ENCODE measurements around the gene PRPF40A.

The PRPF40A gene

GRCh38 chr2:152716805-152717227 lies 445 bp downstream of the PRPF40A start:
- ATAC-seq, result no peak; the same call in 1 of the 3 replicates

GRCh38 chr2:152715854-152716428 lies 1.3 kb downstream of the PRPF40A start:
- no peak for ATAC-seq
- no peak for TF ChIP-seq RARB (CRISPR knock-in tag; IDR thresholded peaks at IDR 0.05)
- TF ChIP-seq ZC3H10 (CRISPR knock-in tag; IDR thresholded peaks at IDR 0.05), result no peak
- TF ChIP-seq ARNTL (CRISPR knock-in tag; IDR thresholded peaks at IDR 0.05; ENCODE audit: borderline replicate concordance, low read depth), result no peak
- no peak for TF ChIP-seq GLIS3 (CRISPR knock-in tag; IDR thresholded peaks at IDR 0.05)
- TF ChIP-seq TCF4 (CRISPR knock-in tag; IDR thresholded peaks at IDR 0.05; ENCODE audit: borderline replicate concordance), result no peak
- TF ChIP-seq, protein P1, sequence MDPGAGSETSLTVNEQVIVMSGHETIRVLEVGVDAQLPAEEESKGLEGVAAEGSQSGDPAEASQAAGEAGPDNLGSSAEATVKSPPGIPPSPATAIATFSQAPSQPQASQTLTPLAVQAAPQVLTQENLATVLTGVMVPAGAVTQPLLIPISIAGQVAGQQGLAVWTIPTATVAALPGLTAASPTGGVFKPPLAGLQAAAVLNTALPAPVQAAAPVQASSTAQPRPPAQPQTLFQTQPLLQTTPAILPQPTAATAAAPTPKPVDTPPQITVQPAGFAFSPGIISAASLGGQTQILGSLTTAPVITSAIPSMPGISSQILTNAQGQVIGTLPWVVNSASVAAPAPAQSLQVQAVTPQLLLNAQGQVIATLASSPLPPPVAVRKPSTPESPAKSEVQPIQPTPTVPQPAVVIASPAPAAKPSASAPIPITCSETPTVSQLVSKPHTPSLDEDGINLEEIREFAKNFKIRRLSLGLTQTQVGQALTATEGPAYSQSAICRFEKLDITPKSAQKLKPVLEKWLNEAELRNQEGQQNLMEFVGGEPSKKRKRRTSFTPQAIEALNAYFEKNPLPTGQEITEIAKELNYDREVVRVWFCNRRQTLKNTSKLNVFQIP (CRISPR knock-in tag; IDR thresholded peaks at IDR 0.05; ENCODE audit: borderline replicate concordance, low read depth), result no peak
- TF ChIP-seq ZNF565 (CRISPR knock-in tag; conservative IDR thresholded peaks at IDR 0.05; ENCODE audit: low read depth), result no peak
- TF ChIP-seq PPARA (CRISPR knock-in tag; IDR thresholded peaks at IDR 0.05; ENCODE audit: borderline replicate concordance), result no peak
- no peak for TF ChIP-seq ISL1 (CRISPR knock-in tag; IDR thresholded peaks at IDR 0.05)
- TF ChIP-seq, protein P2, sequence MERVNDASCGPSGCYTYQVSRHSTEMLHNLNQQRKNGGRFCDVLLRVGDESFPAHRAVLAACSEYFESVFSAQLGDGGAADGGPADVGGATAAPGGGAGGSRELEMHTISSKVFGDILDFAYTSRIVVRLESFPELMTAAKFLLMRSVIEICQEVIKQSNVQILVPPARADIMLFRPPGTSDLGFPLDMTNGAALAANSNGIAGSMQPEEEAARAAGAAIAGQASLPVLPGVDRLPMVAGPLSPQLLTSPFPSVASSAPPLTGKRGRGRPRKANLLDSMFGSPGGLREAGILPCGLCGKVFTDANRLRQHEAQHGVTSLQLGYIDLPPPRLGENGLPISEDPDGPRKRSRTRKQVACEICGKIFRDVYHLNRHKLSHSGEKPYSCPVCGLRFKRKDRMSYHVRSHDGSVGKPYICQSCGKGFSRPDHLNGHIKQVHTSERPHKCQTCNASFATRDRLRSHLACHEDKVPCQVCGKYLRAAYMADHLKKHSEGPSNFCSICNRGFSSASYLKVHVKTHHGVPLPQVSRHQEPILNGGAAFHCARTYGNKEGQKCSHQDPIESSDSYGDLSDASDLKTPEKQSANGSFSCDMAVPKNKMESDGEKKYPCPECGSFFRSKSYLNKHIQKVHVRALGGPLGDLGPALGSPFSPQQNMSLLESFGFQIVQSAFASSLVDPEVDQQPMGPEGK (CRISPR knock-in tag; IDR thresholded peaks at IDR 0.05; ENCODE audit: borderline replicate concordance), result no peak
- no peak for TF ChIP-seq ZNF8 (CRISPR knock-in tag; IDR thresholded peaks at IDR 0.05)
- TF ChIP-seq, protein P3, sequence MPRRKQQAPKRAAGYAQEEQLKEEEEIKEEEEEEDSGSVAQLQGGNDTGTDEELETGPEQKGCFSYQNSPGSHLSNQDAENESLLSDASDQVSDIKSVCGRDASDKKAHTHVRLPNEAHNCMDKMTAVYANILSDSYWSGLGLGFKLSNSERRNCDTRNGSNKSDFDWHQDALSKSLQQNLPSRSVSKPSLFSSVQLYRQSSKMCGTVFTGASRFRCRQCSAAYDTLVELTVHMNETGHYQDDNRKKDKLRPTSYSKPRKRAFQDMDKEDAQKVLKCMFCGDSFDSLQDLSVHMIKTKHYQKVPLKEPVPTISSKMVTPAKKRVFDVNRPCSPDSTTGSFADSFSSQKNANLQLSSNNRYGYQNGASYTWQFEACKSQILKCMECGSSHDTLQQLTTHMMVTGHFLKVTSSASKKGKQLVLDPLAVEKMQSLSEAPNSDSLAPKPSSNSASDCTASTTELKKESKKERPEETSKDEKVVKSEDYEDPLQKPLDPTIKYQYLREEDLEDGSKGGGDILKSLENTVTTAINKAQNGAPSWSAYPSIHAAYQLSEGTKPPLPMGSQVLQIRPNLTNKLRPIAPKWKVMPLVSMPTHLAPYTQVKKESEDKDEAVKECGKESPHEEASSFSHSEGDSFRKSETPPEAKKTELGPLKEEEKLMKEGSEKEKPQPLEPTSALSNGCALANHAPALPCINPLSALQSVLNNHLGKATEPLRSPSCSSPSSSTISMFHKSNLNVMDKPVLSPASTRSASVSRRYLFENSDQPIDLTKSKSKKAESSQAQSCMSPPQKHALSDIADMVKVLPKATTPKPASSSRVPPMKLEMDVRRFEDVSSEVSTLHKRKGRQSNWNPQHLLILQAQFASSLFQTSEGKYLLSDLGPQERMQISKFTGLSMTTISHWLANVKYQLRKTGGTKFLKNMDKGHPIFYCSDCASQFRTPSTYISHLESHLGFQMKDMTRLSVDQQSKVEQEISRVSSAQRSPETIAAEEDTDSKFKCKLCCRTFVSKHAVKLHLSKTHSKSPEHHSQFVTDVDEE (CRISPR knock-in tag; IDR thresholded peaks at IDR 0.05), result no peak
- no peak for TF ChIP-seq ESRRG (CRISPR knock-in tag; IDR thresholded peaks at IDR 0.05)
- TF ChIP-seq OSR1 (CRISPR knock-in tag; IDR thresholded peaks at IDR 0.05), result no peak
- TF ChIP-seq CSDC2 (CRISPR knock-in tag; IDR thresholded peaks at IDR 0.05), result no peak
- no peak for TF ChIP-seq ZFP3 (CRISPR knock-in tag; IDR thresholded peaks at IDR 0.05)
- no peak for TF ChIP-seq ZNF70 (CRISPR knock-in tag; IDR thresholded peaks at IDR 0.05)
- no peak for TF ChIP-seq ZFP30 (CRISPR knock-in tag; IDR thresholded peaks at IDR 0.05)

More at GRCh38 chr2:152716805-152717227, 445 bp downstream of the PRPF40A start:
- TF ChIP-seq TOX (CRISPR knock-in tag; IDR thresholded peaks at IDR 0.05; ENCODE audit: borderline replicate concordance), result no peak
- TF ChIP-seq, protein P3 (CRISPR knock-in tag; IDR thresholded peaks at IDR 0.05), result 0 out of 2 replicates have a peak, but pooled peaks have one; percentile 21

GRCh38 chr2:152715112-152715511 lies 2.1 kb downstream of the PRPF40A start:
- ATAC-seq, result no peak
- TF ChIP-seq CSRNP3 (CRISPR knock-in tag; IDR thresholded peaks at IDR 0.05) (no peak), GLIS3 (CRISPR knock-in tag; IDR thresholded peaks at IDR 0.05) (no peak), SNAI2 (CRISPR knock-in tag; IDR thresholded peaks at IDR 0.05) (no peak)
- TF ChIP-seq, protein P1 (CRISPR knock-in tag; IDR thresholded peaks at IDR 0.05; ENCODE audit: borderline replicate concordance, low read depth), result no peak
- TF ChIP-seq, protein P3 (CRISPR knock-in tag; IDR thresholded peaks at IDR 0.05), result no peak
